Left renal cortex interstitium (tissue), 4 donors: ENCODE data around the gene MINDY3. TPM values are rescaled to one million over a fixed set of nuclear protein-coding genes. Genes with fewer than 3 reads are reported as not detected.
A peak's percentile ranks its signal among the peaks of the same experiment; 100 is the strongest.

Experiments
- DNase-seq, 4 donors: peaks; one replicate each; pipeline ENCODE4 v3.0.0-alpha.2; 2013; ENCODE audit warnings: low read depth in 4 of 4, low spot score in 2 of 4, missing footprints in 1 of 4
- polyA plus RNA-seq, 4 donors: library from polyadenylated mRNA; unstranded; fragments of 120-200 nt; gene quantifications; one replicate each; pipeline ENCODE4 v1.2.1, GENCODE V29; 2013; ENCODE audit not compliant: insufficient read length in 4 of 4

Gene MINDY3
- polyA plus RNA-seq, 4 donors: 39.4 to 54.8 (median 45.9) TPM

GRCh38 chr10:15808204-15808797 is 52.0 kb downstream of the MINDY3 start:
- no peak for DNase-seq

DNA sequence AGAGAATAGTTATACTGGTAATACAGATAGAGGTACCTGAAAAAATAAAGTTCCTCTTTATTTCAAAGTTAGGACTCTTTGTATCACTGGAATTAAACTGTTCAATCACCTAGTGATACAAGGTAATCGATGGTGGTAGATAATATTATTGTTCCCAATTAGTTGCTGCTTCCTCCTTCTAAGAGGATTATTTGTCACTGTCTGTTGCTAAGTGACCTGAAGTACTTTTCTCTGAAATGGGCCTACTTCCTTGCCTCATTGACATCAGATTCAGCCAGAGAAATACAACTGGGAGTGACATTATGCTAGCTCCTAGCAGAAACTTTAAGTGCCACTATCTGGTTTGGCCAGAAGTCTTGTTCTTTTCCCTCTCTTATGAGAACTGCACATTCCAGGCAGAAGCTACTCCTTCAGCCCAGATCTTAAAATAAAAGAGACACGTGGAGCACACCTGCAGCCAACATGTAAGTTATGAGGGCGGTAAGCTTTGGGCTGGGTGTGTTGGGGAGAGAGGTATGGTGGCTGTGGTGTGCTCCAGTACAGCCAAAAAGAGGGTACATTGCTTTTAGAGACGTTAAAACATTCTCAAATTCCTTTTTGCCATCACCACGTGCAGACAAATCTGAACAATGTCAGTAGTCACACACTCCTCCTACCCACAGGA is 54.8 kb downstream of the MINDY3 start:
- DNase-seq: no peak

- no peak for DNase-seq
Observed at GRCh38 chr10:15804109-15804508, 56.2 kb downstream of the MINDY3 start.

- no peak for DNase-seq
Observed at GRCh38 chr10:15802375-15802949, 57.8 kb downstream of the MINDY3 start.

GRCh38 chr10:15801641-15802040 is 58.7 kb downstream of the MINDY3 start:
- DNase-seq: no peak

DNA sequence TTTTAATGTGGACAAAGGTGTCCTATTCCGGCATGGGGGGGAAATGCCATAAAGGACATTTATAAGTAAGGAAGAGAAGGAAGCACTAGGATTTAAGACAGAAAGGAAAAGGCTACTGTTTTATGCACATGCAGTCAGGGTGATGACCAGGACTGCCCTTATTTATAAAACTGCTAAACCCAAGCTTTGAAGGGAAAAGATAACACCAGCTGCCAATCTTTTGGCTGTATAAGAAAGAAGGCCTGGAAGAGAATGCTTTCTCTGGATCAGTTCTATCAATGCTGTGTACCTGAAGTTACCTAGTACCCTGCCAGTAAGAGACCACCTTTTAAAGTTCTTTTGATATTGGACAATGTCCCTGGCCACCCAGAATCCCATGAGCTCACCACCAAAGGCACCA is 59.2 kb downstream of the MINDY3 start:
- no peak for DNase-seq

- DNase-seq: no peak
Observed at GRCh38 chr10:15797346-15797745, 63.0 kb downstream of the MINDY3 start.

- no peak for DNase-seq
Observed at GRCh38 chr10:15796762-15797161, 63.5 kb downstream of the MINDY3 start.

- no peak for DNase-seq
Observed at GRCh38 chr10:15796098-15796759, 64.1 kb downstream of the MINDY3 start.

DNA sequence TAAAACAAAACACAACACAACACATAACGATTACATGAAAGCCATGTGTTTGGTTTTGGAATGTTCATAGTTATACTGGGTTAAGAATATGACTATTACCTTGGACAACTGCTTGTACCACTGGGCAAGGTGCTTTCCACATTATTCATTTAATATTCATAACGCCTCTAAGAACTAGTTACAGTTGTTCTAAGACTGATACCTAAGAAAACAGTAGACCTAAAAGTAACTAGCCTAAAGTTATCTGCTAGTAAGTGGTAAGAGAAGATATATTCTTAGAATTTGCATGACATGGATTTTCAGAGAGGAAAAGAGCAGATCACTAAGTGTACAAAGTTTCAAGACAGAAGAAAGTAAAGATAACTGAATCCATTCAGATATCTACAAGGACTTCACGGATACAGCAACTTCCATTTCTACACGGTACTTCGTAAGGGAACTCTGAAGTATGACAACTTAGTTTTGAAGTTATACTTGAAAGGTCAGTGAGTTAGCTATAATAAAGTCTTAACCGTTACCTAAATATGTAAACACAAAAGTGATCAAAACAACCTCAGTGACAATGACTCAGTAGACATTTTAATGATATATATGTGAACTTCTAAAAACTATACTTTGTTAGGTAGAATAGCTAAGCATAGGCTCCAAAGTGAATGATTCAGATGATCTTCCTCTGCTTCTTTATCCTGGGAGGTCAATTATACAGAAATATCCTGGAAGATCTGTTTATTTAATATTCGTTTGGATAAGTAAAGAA is 65.1 kb downstream of the MINDY3 start:
- DNase-seq: no peak

DNA sequence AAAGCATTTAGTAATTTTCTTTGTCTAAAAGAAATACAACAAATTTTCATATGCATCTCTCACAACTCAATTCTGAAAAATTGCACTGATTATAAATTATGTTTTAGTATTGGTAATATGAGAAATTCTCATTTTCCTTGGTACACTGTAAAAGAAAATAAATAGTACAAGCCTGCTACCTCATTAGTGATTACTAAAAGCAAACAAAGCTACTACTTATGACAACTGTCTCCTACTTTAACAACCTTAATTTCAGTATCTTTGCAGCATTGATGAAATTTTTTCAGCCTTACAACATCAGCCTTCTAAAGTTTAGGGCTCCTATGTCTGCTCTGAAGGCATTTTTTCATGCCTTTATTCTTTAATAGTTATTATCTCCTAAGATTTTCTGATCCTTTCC is 65.7 kb downstream of the MINDY3 start:
- no peak for DNase-seq

DNA sequence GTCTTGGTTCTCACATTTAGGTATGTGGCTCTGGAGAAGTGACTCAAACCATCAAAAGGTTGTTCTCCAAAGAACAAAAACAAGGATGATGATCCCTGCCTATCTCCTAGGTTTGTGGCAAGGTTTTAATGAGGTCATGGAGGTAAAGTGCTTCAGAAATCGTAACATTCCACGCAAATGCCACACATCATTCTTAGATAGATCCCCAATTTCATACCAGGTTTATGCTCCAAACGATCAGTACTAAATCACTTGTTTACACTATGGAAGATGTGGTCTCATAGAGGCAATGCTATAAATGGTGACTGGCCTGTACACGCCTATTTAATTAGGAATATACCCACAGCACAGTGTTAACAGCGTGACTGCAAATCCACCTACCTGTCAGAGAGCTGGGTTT is 66.6 kb downstream of the MINDY3 start:
- no peak for DNase-seq

- DNase-seq: no peak
Observed at GRCh38 chr10:15792777-15793176, 67.5 kb downstream of the MINDY3 start.

DNA sequence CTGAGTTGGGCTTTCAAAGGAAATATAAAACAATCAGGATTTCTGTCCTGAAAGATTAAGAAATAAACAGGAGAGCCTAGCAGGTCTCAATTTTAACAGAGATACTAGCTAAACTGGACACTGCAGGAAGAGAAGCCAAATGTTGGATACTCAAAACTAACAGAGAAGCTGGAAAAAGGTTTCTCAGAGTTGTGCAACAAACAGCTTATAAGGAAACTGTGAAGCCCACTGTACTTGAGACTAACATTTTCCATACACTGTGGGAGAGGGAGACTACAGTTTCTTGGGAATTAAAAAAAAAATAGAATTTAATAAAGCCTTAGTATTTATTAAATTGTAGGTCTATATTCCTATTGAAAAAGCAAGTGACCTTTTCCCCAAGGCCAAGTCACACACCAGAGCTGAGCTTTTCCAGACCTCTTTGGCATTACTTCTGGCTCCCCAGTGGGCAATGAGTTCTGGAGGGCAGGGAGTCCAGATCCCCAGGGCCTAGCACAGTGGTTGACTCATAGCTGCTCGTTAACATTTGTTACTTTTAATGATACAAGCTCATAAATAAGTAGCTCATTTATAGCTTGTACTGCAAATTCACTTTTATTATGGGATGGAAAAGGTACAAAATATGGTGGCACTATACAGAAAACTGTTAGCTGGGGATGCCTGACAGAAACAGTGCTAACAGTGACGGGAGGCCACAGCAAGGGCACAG is 68.3 kb downstream of the MINDY3 start:
- peak in 1 of 4 donors; percentile 13 for DNase-seq

DNA sequence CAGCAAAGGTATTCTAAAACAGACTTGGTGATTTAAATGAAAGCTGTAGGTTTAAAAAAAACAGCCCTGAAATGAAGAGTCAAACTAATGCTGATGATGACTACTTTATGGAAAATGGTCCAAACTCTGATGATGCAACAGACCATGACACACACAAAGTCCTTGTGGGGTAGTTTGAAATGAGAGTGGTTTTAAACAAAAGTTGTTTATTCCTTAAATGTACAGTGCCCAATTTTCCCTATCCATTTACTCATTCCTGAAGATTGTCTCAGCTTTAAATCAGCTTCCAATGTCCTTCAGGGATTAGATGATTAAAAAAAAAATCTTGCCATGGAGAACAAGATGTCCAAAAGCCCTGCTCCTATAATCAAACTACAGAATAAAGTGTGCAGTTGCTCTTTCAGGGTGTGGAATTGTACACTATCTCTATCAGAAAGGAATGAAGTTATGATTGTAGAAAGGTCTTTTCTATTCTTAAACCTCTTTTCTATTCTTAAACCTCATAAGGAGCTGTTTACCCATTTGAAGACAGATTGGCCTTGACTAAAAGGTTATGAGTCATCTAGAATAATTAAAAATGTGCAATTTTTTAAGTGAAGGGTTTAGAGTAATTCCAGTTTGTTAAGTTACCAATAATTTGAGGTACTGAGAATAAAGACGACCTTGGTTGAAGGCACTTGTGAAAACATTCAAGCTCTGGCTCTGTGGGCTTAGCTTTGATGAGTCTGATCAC is 70.3 kb downstream of the MINDY3 start:
- no peak for DNase-seq

GRCh38 chr10:15787426-15787825 is 72.9 kb downstream of the MINDY3 start:
- no peak for DNase-seq

DNA sequence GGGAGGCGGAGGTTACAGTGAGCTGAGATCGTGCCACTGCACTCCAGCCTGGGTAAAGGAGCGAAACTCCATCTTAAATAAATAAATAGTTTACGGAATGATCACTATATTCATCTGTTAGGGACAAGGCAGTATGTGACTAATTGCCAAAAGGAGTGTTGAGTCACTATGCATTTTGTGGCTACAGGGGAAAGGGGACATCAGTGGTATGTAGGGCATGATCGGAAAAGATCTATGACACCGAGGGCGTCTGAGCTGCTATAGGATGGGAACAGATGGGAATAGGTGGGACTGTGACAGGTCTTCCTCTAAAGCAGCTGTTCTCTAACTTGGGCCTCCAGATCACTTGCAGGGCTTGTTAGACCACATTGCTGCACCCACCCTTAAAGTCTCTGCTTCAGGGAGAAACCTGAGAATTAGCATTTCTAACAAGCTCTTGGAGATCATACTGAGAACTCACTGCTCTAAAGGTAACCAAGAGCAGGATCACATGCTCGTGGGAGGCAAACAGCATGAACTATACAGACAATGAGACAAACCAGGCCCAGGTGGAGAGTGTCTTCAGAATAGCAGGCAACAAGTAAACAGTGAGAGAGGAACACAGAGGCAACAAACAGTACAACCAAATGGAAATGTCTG is 75.5 kb downstream of the MINDY3 start:
- no peak for DNase-seq

GRCh38 chr10:15783941-15784636 is 76.2 kb downstream of the MINDY3 start:
- no peak for DNase-seq

DNA sequence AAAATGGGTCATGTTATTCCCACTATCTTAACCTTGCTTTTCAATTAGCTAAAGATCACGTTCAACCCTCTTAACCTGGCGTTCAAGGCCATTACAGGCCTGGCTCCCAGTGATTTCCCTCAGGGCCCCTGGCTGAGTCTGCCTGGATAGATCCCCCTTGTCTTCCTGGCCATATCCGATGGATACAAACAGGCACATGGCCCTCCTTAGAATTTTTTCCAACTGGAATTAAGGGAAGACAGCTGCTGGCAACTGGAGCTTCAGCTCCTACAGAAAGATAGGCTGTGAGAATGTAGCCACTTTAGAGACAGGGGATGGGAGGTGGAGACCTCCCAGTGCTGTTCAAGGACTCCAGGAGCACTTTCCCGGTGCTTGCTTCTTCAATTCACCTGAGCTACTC is 77.5 kb downstream of the MINDY3 start:
- DNase-seq: no peak
